ENCODE results near the gene GJB1.

- TF ChIP-seq CTCF (IDR thresholded peaks at IDR 0.05; ENCODE audit: insufficient read depth, low read depth, low read length) (no peak), EZH2 (IDR thresholded peaks at IDR 0.05; ENCODE audit: insufficient read depth, low read length) (no peak)
Measured at GRCh38 chrX:71174795-71175194, 48.2 kb upstream of the GJB1 start.

All from astrocyte (in vitro differentiated cells and primary cell).